WTC11 (cell line): ENCODE measurements around the gene CDC20B. TPM values are rescaled to one million over a fixed set of nuclear protein-coding genes. Genes with fewer than 3 reads are reported as not detected.

Experiments
- ATAC-seq: fragments of 200-7000 bp; cut with Tn5 transposase; 2 replicates; pipeline ENCODE4 v1.10.0; 2021; ENCODE audit warnings: mild to moderate bottlenecking, moderate library complexity
- CTCF ChIA-PET: fragments of 300-600 bp; sonication (Branson Sonifier 250); formaldehyde crosslinking; loops from one replicate; lab custom pipeline; 2021; ENCODE audit warnings: antibody characterized with exemption; lab: Charles Lee
- POLR2A ChIA-PET: fragments of 350-600 bp; sonication (Branson Sonifier 250); formaldehyde crosslinking; loops from one replicate; lab custom pipeline; 2021; ENCODE audit warnings: antibody characterized with exemption; lab: Charles Lee
- DNase-seq: peaks from one replicate; pipeline ENCODE4 v3.0.0; 2021; ENCODE audit warnings: low spot score
- H3K27ac Mint-ChIP-seq: 2 replicates; pipeline ENCODE4 v1.8.0; 2021; ENCODE audit warnings: mixed read lengths
- H3K27me3 Mint-ChIP-seq: 2 replicates; pipeline ENCODE4 v1.8.0; 2021; ENCODE audit warnings: low read depth, mild to moderate bottlenecking, moderate library complexity, mixed read lengths
- H3K36me3 Mint-ChIP-seq: 2 replicates; pipeline ENCODE4 v1.8.0; 2021; ENCODE audit warnings: mixed read lengths
- H3K4me1 Mint-ChIP-seq: 2 replicates; pipeline ENCODE4 v1.8.0; 2022; ENCODE audit warnings: mixed read lengths
- H3K4me3 Mint-ChIP-seq: 2 replicates; pipeline ENCODE4 v1.8.0; 2021; ENCODE audit warnings: mild to moderate bottlenecking, moderate library complexity, mixed read lengths
- H3K9me3 Mint-ChIP-seq: 2 replicates; pipeline ENCODE4 v1.8.0; 2021; ENCODE audit warnings: mixed read lengths
- ATF3 ChIP-seq: sonication (generic); formaldehyde crosslinking; conservative IDR thresholded peaks from 2 replicates; pipeline ENCODE4 v1.8.1; 2022; ENCODE audit warnings: mild to moderate bottlenecking, missing genetic modification reagents
- CREB1 ChIP-seq: sonication (generic); formaldehyde crosslinking; IDR thresholded peaks from 2 replicates; pipeline ENCODE4 v1.8.0; 2023; ENCODE audit warnings: mild to moderate bottlenecking, missing genetic modification reagents
- ERG ChIP-seq: fragments of 250-450 bp; sonication (Bioruptor Pico); IDR thresholded peaks from 2 replicates; pipeline ENCODE4 v1.8.0; 2021; ENCODE audit warnings: mild to moderate bottlenecking
- ETV6 ChIP-seq: sonication (generic); formaldehyde crosslinking; IDR thresholded peaks from 2 replicates; pipeline ENCODE4 v1.8.1; 2022; ENCODE audit warnings: mild to moderate bottlenecking, missing genetic modification reagents
- FOXK1 ChIP-seq: sonication (generic); formaldehyde crosslinking; IDR thresholded peaks from 2 replicates; pipeline ENCODE4 v1.8.0; 2022; ENCODE audit warnings: mild to moderate bottlenecking, moderate library complexity, missing genetic modification reagents
- HMGA2 ChIP-seq: fragments of 250-450 bp; sonication (Bioruptor Pico); IDR thresholded peaks from 2 replicates; pipeline ENCODE4 v1.4.0; 2021; ENCODE audit warnings: mild to moderate bottlenecking, moderate library complexity
- JUN ChIP-seq: sonication (generic); formaldehyde crosslinking; IDR thresholded peaks from 2 replicates; pipeline ENCODE4 v1.8.0; 2023; ENCODE audit warnings: mild to moderate bottlenecking, missing genetic modification reagents
- MXD4 ChIP-seq: fragments of 250-450 bp; sonication (Bioruptor Pico); IDR thresholded peaks from 2 replicates; pipeline ENCODE4 v1.8.0; 2021; ENCODE audit warnings: mild to moderate bottlenecking, moderate library complexity, borderline replicate concordance
- MYBL2 ChIP-seq: sonication (generic); formaldehyde crosslinking; IDR thresholded peaks from 2 replicates; pipeline ENCODE4 v1.8.1; 2023; ENCODE audit warnings: mild to moderate bottlenecking, moderate library complexity, missing genetic modification reagents
- NFE2L1 ChIP-seq: sonication (generic); formaldehyde crosslinking; IDR thresholded peaks from 2 replicates; pipeline ENCODE4 v1.8.1; 2023; ENCODE audit warnings: missing genetic modification reagents
- NR2C2 ChIP-seq: sonication (generic); formaldehyde crosslinking; IDR thresholded peaks from 2 replicates; pipeline ENCODE4 v1.8.0; 2022; ENCODE audit warnings: mild to moderate bottlenecking, missing genetic modification reagents
- PRRX2 ChIP-seq: fragments of 250-450 bp; sonication (Bioruptor Pico); IDR thresholded peaks from 2 replicates; pipeline ENCODE4 v1.8.0; 2021; ENCODE audit warnings: mild to moderate bottlenecking
- RELA ChIP-seq: sonication (generic); formaldehyde crosslinking; IDR thresholded peaks from 2 replicates; pipeline ENCODE4 v1.8.1; 2022; ENCODE audit warnings: missing genetic modification reagents, mild to moderate bottlenecking, borderline replicate concordance
- RORB ChIP-seq: fragments of 250-450 bp; sonication (Bioruptor Pico); IDR thresholded peaks from 2 replicates; pipeline ENCODE4 v1.9.0; 2021; ENCODE audit warnings: mild to moderate bottlenecking
- STAT6 ChIP-seq: sonication (generic); formaldehyde crosslinking; conservative IDR thresholded peaks from 2 replicates; pipeline ENCODE4 v1.8.1; 2023; ENCODE audit warnings: mild to moderate bottlenecking, low read depth, missing genetic modification reagents, moderate library complexity
- TP53 ChIP-seq: sonication (generic); formaldehyde crosslinking; IDR thresholded peaks from 2 replicates; pipeline ENCODE4 v1.8.1; 2023; ENCODE audit warnings: mild to moderate bottlenecking, missing genetic modification reagents
- ZNF121 ChIP-seq: sonication (generic); formaldehyde crosslinking; IDR thresholded peaks from 2 replicates; pipeline ENCODE4 v1.8.0; 2023; ENCODE audit warnings: missing genetic modification reagents
- ZNF138 ChIP-seq: sonication (generic); formaldehyde crosslinking; conservative IDR thresholded peaks from 2 replicates; pipeline ENCODE4 v1.8.1; 2022; ENCODE audit warnings: mild to moderate bottlenecking, moderate library complexity, missing genetic modification reagents
- ZNF219 ChIP-seq: sonication (generic); formaldehyde crosslinking; IDR thresholded peaks from 2 replicates; pipeline ENCODE4 v1.8.0; 2023; ENCODE audit warnings: missing genetic modification reagents, mild to moderate bottlenecking, borderline replicate concordance
- ZNF232 ChIP-seq: sonication (generic); formaldehyde crosslinking; IDR thresholded peaks from 2 replicates; pipeline ENCODE4 v1.8.0; 2022; ENCODE audit warnings: mild to moderate bottlenecking, missing genetic modification reagents
- total RNA-seq: library from RNA; stranded (reverse); gene quantifications from 3 replicates; pipeline ENCODE4 v1.2.3, GENCODE V29; 2021
- TF ChIP-seq, protein P1 (sequence below): fragments of 250-450 bp; sonication (Bioruptor Pico); IDR thresholded peaks from 2 replicates; pipeline ENCODE4 v1.9.0; 2021; ENCODE audit warnings: mild to moderate bottlenecking
- TF ChIP-seq, protein P2 (sequence below): sonication (generic); formaldehyde crosslinking; IDR thresholded peaks from 2 replicates; pipeline ENCODE4 v1.8.1; 2022; ENCODE audit warnings: missing genetic modification reagents, borderline replicate concordance

CDC20B gene
- total RNA-seq, 1 experiment from 2014 or later: not detected

GRCh38 chr5:55072666-55073065 is 100.3 kb downstream of the CDC20B start:
- Mint-ChIP-seq H3K27me3 (no peaks in the 10 kb centered on the region), H3K4me1 (0 out of 2 replicates have a peak, but pooled peaks cover 4% of the 10 kb centered on the region), H3K9me3 (peaks cover 6% of the 10 kb centered on the region; the same call in 1 of the 2 replicates)
- ChIA-PET CTCF (no interaction called here), POLR2A (no interaction called here)
- no peak for ATAC-seq
- TF ChIP-seq FOXK1 (CRISPR knock-in tag): no peak
- TF ChIP-seq RORB (CRISPR knock-in tag): no peak
- no peak for TF ChIP-seq NFE2L1
- no peak for TF ChIP-seq MXD4 (CRISPR knock-in tag)
- no peak for TF ChIP-seq HMGA2 (CRISPR knock-in tag)
- no peak for TF ChIP-seq MYBL2 (CRISPR knock-in tag)
- TF ChIP-seq TP53 (CRISPR knock-in tag): no peak
- TF ChIP-seq, protein P1, sequence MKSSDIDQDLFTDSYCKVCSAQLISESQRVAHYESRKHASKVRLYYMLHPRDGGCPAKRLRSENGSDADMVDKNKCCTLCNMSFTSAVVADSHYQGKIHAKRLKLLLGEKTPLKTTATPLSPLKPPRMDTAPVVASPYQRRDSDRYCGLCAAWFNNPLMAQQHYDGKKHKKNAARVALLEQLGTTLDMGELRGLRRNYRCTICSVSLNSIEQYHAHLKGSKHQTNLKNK (CRISPR knock-in tag): no peak
- TF ChIP-seq ATF3 (CRISPR knock-in tag): no peak
- no peak for TF ChIP-seq ZNF138 (CRISPR knock-in tag)
- no peak for TF ChIP-seq STAT6 (CRISPR knock-in tag)
- TF ChIP-seq, protein P2, sequence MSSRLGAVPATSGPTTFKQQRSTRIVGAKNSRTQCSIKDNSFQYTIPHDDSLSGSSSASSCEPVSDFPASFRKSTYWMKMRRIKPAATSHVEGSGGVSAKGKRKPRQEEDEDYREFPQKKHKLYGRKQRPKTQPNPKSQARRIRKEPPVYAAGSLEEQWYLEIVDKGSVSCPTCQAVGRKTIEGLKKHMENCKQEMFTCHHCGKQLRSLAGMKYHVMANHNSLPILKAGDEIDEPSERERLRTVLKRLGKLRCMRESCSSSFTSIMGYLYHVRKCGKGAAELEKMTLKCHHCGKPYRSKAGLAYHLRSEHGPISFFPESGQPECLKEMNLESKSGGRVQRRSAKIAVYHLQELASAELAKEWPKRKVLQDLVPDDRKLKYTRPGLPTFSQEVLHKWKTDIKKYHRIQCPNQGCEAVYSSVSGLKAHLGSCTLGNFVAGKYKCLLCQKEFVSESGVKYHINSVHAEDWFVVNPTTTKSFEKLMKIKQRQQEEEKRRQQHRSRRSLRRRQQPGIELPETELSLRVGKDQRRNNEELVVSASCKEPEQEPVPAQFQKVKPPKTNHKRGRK: no peak
- TF ChIP-seq JUN: no peak
- TF ChIP-seq ERG: no peak
- TF ChIP-seq PRRX2: no peak
- no peak for TF ChIP-seq ZNF232 (CRISPR knock-in tag)
- TF ChIP-seq, all 79 proteins: peak for 0
- Mint-ChIP-seq H3K4me3 (no peak overlapping the region), H3K36me3 (no peaks in the 10 kb centered on the region), H3K27ac (no peak overlapping the region)
- no peak for DNase-seq

DNA sequence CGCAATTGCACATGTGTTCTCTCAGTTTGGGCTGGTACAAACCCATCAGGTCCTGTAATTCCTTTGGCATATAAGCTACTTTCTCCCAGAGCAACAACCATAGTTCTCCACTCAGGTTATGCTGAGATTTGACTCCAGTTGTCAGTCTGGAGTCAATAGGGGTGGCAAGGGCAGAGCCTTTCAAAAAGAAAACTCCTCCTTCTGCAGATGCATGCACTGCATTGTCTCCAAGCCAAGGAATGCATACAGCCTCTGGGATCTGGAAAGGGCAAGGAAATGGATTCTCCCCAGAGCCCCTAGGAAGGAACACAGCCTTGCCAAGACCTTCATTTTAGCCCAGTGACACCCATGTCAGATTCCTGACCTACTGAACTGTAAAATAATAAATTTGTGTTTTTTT is 101.6 kb downstream of the CDC20B start:
- Mint-ChIP-seq H3K27ac (no peak overlapping the region), H3K4me3 (no peak overlapping the region), H3K36me3 (no peaks in the 10 kb centered on the region), H3K27me3 (peaks cover 1% of the 10 kb centered on the region; the same call in 1 of the 2 replicates), H3K9me3 (no peaks in the 10 kb centered on the region), H3K4me1 (0 out of 2 replicates have a peak, but pooled peaks cover 4% of the 10 kb centered on the region)
- TF ChIP-seq JUN (no peak), ETV6 (CRISPR knock-in tag) (no peak), CREB1 (CRISPR knock-in tag) (no peak), TP53 (CRISPR knock-in tag) (no peak), NR2C2 (no peak), ZNF219 (no peak), ZNF121 (CRISPR knock-in tag) (no peak), RELA (CRISPR knock-in tag) (no peak)
- TF ChIP-seq, protein P2: no peak
- ATAC-seq (peak; percentile 85), DNase-seq (no peak)
- ChIA-PET CTCF (interaction anchor here (1.8 kb wide), 1 partner anchor 127 kb away, joined by 5 read pairs; no protein-coding TSS in a partner anchor), POLR2A (no interaction called here)
